HCT116 (cell line): ENCODE data around the gene SYT9.

Experiments used
- EZH2phosphoT487 ChIP-seq: fragments of 200-600 bp; IDR thresholded peaks from 2 replicates; pipeline ENCODE4 v1.6.1; 2018; ENCODE audit warnings: antibody characterized with exemption, borderline replicate concordance
- FOSL1 ChIP-seq: IDR thresholded peaks from 2 replicates; pipeline ENCODE4 v1.6.1; 2012; ENCODE audit warnings: low read depth
- MAX ChIP-seq: IDR thresholded peaks from 2 replicates; pipeline ENCODE4 v1.6.1; 2012
- POLR2A ChIP-seq: IDR thresholded peaks from 2 replicates; pipeline ENCODE4 v1.7.0; 2011; ENCODE audit warnings: borderline replicate concordance; ENCODE audit not compliant: insufficient read depth, insufficient read length; ENCODE audit errors: extremely low read depth
- POLR2AphosphoS5 ChIP-seq: IDR thresholded peaks from 2 replicates; pipeline ENCODE4 v1.6.1; 2011; ENCODE audit warnings: mild to moderate bottlenecking, low read depth, low read length, moderate library complexity

- TF ChIP-seq FOSL1 (no peak), EZH2phosphoT487 (no peak), MAX (no peak), POLR2AphosphoS5 (no peak), POLR2A (no peak)
Observed at GRCh38 chr11:7341551-7341950, 89.8 kb downstream of the SYT9 start.
